Uterus (tissue), 2 donors: ENCODE data around the gene IQCF5.

Experiments used
- POLR2A ChIP-seq, 2 donors: fragments of 450-650 bp; IDR thresholded peaks; one replicate each; pipeline ENCODE4 v1.6.1; 2016; ENCODE audit warnings: antibody characterized with exemption in 2 of 2, mild to moderate bottlenecking in 1 of 2, moderate library complexity in 1 of 2
- TF ChIP-seq, protein P1 (sequence below), 4 experiments: fragments of 200-600 bp in 2 of 4; fragments of 450-650 bp in 2 of 4; sonication (generic) in 2 of 4; IDR thresholded peaks; one replicate each; pipeline ENCODE4 v1.5.1; 2016 to 2019; ENCODE audit warnings: antibody characterized with exemption in 4 of 4, mild to moderate bottlenecking in 2 of 4, moderate library complexity in 1 of 4

GRCh38 chr3:51836606-51837005, 38.8 kb downstream of the IQCF5 start:
- TF ChIP-seq, protein P1, sequence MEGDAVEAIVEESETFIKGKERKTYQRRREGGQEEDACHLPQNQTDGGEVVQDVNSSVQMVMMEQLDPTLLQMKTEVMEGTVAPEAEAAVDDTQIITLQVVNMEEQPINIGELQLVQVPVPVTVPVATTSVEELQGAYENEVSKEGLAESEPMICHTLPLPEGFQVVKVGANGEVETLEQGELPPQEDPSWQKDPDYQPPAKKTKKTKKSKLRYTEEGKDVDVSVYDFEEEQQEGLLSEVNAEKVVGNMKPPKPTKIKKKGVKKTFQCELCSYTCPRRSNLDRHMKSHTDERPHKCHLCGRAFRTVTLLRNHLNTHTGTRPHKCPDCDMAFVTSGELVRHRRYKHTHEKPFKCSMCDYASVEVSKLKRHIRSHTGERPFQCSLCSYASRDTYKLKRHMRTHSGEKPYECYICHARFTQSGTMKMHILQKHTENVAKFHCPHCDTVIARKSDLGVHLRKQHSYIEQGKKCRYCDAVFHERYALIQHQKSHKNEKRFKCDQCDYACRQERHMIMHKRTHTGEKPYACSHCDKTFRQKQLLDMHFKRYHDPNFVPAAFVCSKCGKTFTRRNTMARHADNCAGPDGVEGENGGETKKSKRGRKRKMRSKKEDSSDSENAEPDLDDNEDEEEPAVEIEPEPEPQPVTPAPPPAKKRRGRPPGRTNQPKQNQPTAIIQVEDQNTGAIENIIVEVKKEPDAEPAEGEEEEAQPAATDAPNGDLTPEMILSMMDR (IDR thresholded peaks at IDR 0.05): no peak
- TF ChIP-seq POLR2A (IDR thresholded peaks at IDR 0.05): no peak
